ENCODE measurements around the gene DECR2.

DNA sequence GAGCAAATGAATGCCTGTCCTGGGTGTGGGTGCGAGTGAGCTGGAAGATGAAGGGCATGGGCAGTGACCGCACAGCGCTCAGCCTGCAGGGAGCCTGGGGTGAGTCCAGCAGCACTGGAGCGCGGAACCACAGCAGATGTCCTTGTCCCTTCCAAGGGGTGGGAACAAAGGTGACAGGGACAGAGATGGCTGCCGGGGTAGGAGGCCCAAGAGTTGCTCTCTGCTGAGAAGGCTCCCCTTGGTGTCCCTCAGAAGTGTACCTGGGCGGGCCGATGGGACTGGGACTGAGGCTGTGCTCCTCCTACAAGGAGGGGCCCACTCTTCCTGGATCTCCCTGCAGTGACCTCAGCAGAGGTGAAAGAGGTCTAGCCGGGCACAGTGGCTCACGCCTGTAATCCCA, 12.3 kb upstream of the DECR2 start:
- TF ChIP-seq POLR2A (IDR thresholded peaks at IDR 0.05): no peak
- TF ChIP-seq, protein P1, sequence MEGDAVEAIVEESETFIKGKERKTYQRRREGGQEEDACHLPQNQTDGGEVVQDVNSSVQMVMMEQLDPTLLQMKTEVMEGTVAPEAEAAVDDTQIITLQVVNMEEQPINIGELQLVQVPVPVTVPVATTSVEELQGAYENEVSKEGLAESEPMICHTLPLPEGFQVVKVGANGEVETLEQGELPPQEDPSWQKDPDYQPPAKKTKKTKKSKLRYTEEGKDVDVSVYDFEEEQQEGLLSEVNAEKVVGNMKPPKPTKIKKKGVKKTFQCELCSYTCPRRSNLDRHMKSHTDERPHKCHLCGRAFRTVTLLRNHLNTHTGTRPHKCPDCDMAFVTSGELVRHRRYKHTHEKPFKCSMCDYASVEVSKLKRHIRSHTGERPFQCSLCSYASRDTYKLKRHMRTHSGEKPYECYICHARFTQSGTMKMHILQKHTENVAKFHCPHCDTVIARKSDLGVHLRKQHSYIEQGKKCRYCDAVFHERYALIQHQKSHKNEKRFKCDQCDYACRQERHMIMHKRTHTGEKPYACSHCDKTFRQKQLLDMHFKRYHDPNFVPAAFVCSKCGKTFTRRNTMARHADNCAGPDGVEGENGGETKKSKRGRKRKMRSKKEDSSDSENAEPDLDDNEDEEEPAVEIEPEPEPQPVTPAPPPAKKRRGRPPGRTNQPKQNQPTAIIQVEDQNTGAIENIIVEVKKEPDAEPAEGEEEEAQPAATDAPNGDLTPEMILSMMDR (IDR thresholded peaks at IDR 0.05): no peak

Data from uterus (tissue), 2 donors.